GM20000 (cell line): ENCODE results near the gene WDR54.

Experiments
- DNase-seq: peaks from one replicate; pipeline ENCODE4 v3.0.0; 2012; ENCODE audit warnings: low spot score
- CTCF ChIP-seq: IDR thresholded peaks from 2 replicates; pipeline ENCODE4 v1.5.1; 2012; ENCODE audit warnings: mild to moderate bottlenecking, control low read depth; ENCODE audit errors: extremely low read depth, missing control alignments

The WDR54 gene

GRCh38 chr2:74447230-74447999, 25.9 kb downstream of the WDR54 start:
- TF ChIP-seq CTCF = no peak
- DNase-seq = no peak

- DNase-seq = no peak
- TF ChIP-seq CTCF = no peak
Measured at GRCh38 chr2:74448771-74449170, 27.2 kb downstream of the WDR54 start.

- TF ChIP-seq CTCF = no peak
Measured at GRCh38 chr2:74450570-74451190, 29.1 kb downstream of the WDR54 start.

GRCh38 chr2:74454654-74455511, 33.4 kb downstream of the WDR54 start, which contains the start of gene INO80B:
Gene INO80B (plus strand): TSS chr2:74455087. CDS start chr2:74455117, 30 bp downstream.
- peak; percentile 86 for DNase-seq
- no peak for TF ChIP-seq CTCF

More at GRCh38 chr2:74450570-74451190, 29.1 kb downstream of the WDR54 start:
- no peak for DNase-seq

- no peak for DNase-seq
Measured at GRCh38 chr2:74457129-74457548, 35.6 kb downstream of the WDR54 start.

GRCh38 chr2:74457549-74458131, 36.1 kb downstream of the WDR54 start:
- DNase-seq = peak; percentile 81
- no peak for TF ChIP-seq CTCF

More at GRCh38 chr2:74457129-74457548, 35.6 kb downstream of the WDR54 start:
- no peak for TF ChIP-seq CTCF
